GM19463 (cell line): ENCODE data around the gene MAG.
"Not testable (repeated sequence)": the region's sequence is repeated elsewhere in the genome, so short reads cannot be mapped to it uniquely, and the experiment has no call there.

ENCODE experiments used
- ATAC-seq: cut with Tn5 transposase; IDR thresholded peaks from one replicate; pipeline ENCODE4 v1.9.1; 2021; ENCODE audit warnings: mild to moderate bottlenecking, moderate library complexity; ENCODE audit not compliant: unreplicated experiment

The MAG gene

DNA sequence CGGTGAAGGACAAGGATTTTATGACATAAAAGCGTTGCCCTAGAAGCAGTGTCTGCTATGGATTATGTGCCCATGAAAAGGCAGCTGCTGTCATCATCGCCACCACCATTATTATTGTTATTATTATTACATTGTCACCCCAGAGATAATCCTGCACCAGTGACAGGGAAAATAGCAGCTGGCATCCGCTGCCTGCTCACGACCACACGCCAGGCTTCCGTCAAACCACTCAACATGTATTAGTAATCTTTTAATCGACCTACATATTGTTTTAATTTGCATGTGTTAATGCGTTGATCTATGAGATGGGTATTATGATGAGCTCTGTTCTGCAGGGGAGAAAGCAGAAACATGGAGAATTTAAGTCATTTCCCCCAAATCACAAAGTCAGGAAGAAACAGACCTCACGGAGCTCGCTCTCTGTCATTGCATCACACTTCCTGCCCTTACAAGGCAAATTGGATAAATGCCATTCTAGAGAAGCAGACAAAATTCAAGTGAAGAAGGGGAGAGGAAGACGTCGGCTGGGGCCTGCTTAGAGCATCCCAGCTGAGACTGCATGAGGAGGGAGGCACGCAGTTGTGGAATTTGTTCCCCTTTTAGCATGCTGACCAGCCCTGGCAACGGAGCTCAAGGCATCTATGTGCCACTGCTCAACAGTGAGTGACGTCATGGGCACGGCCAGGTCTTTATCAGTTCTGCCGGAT is 66.1 kb downstream of the MAG start, which contains the start of gene FFAR3:
TSS of gene FFAR3 (plus strand) at position 594 of the 707 bp plus-strand sequence. CDS start 431 bp downstream, outside the sequence.
- ATAC-seq: no peak

DNA sequence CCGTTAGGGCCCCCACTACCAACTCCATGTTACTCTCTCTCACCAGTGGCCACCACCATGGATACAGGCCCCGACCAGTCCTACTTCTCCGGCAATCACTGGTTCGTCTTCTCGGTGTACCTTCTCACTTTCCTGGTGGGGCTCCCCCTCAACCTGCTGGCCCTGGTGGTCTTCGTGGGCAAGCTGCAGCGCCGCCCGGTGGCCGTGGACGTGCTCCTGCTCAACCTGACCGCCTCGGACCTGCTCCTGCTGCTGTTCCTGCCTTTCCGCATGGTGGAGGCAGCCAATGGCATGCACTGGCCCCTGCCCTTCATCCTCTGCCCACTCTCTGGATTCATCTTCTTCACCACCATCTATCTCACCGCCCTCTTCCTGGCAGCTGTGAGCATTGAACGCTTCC is 66.9 kb downstream of the MAG start:
- not testable (repeated sequence) for ATAC-seq

DNA sequence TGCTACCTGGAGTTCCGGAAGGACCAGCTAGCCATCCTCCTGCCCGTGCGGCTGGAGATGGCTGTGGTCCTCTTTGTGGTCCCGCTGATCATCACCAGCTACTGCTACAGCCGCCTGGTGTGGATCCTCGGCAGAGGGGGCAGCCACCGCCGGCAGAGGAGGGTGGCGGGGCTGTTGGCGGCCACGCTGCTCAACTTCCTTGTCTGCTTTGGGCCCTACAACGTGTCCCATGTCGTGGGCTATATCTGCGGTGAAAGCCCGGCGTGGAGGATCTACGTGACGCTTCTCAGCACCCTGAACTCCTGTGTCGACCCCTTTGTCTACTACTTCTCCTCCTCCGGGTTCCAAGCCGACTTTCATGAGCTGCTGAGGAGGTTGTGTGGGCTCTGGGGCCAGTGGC is 67.4 kb downstream of the MAG start:
- ATAC-seq: not testable (repeated sequence)

DNA sequence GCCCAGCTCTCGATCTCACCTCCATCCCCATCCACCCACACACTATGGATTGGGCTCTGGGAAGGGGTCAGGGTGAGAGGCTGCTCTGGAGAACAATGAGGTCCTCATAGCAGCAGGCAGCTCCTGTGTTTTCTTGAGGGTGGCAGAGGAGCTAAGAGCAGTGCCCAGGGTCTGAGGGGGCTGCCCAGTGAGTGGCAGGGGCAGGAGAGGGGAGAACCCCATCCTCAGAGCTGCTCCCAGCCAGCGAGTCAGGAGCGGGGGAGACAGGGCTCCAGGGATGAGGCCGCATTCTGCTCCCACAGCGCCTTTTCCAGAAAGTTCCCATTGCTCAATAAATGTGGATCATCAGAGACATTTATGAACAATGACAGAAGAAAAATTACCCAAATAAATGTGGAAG is 68.1 kb downstream of the MAG start:
- not testable (repeated sequence) for ATAC-seq

DNA sequence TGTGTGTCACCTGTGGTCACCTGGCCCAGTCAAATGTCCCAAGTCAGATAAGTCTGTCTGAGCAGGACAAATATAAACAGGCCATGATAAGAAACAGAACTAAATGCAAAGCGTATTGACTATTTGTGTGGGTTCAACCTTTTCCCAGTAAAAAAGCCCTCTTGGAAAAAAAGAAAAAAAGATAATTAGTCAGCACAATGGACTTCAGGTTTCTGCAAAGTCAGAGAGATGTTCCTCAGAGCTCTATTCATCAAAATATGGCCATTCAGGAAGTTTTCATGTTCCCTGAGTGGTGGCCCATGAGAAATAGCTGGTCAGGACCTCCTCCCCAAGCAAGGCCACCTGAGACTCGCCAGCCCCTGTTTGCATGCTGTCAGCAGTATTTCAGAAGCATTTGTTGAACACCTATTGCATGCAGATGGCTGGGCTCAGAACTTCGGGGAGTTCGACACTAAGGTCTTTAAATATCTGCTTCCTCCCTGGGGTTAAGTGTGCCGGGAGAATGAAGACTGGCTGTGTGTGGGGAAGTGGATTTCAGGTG is 69.0 kb downstream of the MAG start:
- no peak for ATAC-seq

DNA sequence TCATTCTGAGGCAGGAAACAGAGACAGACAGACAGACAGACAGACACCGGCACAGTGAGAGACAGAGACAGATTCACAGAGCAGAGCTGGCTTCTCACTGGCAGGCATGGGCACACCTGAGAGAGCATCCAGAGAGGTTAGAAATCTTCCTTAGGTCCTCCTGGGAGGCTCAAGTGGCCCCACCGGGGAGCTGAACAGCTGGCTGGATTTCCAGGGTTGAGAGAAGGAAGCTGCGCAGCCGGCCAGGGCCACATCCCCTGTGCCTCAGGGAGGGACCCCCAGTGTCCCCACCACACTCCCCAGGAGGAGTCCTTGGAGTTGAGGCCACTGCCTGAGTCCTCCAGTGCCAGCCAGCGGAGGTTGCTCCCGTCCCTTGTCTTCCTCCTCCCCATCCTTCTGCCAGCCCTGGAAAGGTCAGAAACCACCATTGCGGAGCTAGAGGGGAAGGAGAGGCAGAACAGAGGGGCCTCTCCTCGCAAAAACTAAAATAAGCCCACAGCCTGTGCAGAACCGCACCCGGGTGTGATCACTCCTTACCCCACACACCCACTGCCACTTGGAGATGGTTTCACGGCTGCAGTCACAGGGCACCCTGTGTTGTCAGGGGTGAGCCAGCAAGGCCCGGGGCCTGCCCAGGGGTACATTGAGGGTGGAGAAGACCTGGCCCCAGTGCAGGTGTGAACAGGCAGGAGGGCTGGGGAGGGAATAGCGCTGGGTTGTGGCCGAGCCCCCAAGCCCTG is 70.5 kb downstream of the MAG start:
- no peak for ATAC-seq

DNA sequence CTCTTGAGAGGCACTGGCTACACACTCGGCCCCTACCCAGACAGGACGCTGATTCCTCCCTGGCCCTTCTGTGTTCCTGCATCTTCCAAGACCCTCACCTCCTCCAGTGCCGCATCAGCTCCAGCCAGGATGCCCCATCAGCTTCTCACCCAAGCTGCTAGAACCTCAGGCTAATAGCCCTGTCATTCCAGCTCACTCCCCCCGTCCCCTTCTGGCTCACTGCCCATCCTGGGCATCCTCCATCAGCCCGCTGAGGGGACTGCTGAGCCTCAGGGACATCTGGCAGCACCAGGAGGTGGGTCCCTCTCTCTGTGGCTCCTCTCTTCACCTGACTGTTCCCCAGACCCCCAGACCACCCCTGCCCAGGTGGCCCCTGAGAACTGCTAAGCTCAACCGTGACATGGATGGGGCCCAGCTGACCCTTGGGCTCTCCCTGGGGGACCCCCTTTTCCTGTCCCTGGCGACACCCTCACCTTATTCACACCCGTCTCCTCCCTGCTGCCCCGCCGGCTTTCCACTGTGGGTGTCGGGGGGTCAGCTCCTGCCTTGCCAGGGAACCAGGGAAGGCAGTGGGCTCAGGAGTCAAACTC is 71.1 kb downstream of the MAG start:
- ATAC-seq: no peak
